Stimulated activated CD8-positive, alpha-beta memory T cell treated with anti-CD3 and anti-CD28 coated beads, Interleukin-7, amount 100 ng/mL, for 24 hours (primary cell): ENCODE data around the gene RGPD5.
"Not testable (repeated sequence)": the region's sequence is repeated elsewhere in the genome, so short reads cannot be mapped to it uniquely, and the experiment has no call there.

ENCODE experiments used
- DNase-seq: peaks from one replicate; pipeline ENCODE4 v3.0.0-alpha.2; 2020; ENCODE audit warnings: low read depth

Gene RGPD5

DNA sequence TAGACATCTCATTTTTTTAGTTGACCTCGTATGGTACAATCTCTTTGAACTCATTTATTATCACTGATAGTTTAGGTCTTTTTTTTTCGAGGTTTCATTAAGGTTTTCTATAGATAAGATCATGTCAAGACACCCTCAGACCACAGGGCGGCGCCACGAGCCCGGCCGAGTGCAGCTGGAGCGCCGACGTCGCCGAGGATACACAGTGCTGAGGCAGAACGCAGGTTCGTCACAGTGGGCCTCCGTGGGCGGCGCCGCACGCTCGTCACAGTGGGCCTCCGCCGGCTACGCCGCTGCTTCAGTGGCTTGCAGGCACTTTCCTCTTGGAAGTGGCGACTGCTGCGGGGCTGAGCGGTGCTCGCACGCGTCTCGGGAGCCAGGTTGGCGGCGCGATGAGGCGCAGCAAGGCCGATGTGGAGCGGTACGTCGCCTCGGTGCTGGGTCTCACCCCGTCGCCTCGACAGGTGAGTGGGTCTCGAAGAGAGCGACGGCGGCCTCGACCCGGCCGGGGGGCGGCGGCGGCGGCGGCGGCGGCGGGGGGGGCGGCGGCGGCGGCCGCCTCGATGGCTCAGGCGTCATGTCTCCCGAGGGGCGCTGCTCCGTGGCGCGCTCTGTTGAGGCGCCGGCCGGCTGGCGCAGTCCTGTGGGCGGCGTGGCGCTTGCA, at the start of gene RGPD5:
Gene RGPD5 (plus strand): TSS at position 232 of the 664 bp plus-strand sequence. CDS start 161 bp downstream, at position 393.
- not testable (repeated sequence) for DNase-seq

DNA sequence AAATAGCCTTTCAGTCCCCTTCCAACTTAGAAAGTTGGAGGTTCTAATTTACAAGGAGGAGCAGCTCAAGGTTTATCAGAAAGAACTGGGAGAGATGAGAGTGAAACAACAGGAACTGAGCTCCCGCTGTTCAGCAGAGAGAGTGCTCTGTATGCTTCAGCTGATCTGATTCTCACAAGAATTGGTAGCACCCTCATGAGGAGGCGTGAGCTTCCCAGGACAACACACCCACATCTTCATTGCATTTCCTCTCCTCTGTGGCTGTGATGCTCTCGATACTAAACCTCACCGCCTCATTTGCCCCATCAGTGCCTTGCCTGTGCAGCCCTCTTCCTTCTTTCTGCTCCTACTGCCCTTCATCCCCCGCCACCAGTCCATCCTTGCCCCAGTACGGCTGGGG, 42.5 kb upstream of the RGPD5 start:
- DNase-seq = not testable (repeated sequence)

DNA sequence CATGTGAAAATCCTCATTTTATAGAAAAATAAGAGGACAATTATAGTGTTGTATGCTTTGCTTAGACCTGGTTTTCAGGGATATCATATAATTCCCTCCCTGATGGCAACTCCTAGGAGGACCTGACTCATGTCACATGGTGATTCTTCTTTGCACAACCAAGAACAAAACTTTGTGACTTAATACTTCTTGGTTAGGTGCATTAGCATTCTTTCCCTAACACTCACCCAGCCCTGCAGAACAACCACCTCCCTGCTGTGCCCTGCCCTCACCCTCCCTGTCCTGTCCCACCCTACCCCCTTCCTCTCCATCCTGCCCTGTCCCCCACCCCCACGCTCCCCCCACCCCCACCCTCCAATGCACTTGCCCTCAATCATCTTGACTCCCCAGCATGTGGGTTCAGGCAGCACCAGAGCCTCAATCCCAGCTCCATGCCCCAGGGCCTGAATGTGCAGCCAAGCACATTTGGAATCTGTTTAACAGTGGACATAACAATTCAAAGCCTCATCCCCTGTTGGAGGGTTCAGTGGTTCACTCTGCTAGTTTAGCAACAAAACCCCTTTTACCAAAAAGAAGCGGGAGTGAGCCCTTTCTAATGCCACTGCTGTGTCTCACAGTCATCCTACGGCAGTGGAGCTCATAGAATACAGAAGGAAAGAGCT, 36.8 kb upstream of the RGPD5 start:
- DNase-seq = not testable (repeated sequence)

DNA sequence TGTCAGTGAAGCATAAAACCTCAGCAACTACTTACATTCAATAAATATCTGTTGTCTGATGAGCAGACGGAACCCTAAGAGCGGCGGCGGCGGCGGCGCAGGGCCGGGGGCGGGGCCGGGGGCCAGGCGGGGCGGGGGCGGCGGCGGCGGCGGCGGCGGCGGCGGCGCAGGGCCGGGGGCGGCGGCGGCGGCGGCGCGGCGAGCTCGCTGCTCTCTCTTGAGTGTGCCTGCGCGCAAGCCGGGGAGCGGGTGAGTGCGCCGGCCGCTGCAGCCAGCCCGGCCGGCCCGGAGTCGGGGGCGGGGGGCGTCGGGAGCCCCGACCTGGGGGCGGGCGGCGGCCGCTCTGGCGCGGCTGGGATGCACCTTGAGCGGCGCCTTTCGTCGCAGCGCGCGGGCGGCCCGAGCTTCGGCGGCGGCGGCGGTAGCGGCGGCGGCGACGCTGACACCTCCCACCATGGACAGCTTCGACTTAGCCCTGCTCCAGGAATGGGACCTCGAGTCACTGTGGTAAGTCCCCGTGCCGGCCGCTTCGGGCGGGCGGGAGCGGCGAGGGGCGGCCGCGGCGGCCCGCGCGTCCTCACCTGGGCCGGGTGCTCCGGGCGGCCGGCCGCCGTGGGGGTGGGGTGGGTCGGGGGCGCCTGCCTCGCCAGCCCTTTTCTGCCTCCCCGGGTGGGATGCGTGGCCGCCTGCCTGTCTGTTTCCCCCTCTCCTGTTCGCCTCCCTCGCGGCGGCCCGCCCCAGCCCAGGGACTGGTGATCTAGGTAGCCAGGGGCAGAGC, 33.7 kb upstream of the RGPD5 start:
- DNase-seq = not testable (repeated sequence)

DNA sequence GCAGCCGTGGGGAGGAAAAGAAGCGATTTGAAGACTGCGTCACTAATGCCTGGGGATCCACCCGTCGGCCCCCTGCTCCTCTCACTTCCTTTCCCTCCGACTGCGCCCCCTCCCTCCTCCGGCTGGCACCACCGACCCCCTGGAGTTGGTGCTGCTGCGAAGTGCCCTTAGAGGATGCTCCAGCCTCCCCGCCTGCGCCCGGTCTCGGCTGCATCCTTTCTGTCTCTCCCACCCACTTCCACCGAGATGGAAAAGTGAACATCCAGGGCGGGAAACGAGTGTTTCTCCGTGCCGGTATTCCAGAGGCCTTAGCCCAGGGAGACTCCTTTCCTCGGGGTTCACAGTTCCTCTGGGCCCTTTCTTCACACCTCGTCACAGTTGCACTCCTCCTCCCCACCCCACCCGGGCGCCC, 33.1 kb upstream of the RGPD5 start:
- not testable (repeated sequence) for DNase-seq

DNA sequence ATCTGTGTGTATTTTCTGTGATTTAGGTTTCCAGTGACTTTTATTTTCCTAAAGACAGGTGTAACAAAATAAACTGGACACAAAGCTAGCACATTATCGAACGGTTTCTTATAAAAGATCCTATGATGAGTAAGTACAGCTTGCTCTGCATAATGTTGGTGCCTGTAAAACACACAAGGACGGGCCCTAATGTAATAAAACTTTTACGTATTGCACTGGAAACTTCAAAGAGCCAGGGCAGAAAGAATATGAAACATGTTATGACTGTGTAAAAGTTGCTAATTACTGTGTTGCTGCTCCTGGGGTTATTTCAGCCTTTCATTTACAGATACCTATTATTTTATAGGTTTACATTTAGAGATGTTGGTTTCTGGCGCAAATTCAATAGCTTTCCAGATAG, 32.1 kb upstream of the RGPD5 start:
- DNase-seq = not testable (repeated sequence)

DNA sequence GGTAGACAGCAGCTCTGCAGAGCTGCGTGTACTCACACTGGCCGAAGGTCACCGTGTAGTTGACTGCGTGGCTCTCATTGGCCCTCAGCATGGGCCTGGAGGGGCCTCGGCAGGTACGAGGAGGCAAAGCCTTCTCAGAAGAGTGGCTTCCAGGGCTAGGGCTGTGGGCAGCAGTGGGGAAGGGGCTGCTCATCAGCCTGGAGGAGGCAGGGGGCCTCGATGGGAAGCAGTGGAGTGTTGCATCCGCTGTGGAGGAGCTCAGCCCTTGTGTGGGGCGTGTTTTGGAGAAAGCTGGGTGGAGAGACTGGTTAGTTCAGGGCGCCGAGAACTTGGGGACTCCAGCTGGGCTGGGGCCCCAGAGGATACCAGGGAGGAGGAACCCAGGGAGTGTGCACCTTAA, 28.0 kb upstream of the RGPD5 start:
- DNase-seq = not testable (repeated sequence)

DNA sequence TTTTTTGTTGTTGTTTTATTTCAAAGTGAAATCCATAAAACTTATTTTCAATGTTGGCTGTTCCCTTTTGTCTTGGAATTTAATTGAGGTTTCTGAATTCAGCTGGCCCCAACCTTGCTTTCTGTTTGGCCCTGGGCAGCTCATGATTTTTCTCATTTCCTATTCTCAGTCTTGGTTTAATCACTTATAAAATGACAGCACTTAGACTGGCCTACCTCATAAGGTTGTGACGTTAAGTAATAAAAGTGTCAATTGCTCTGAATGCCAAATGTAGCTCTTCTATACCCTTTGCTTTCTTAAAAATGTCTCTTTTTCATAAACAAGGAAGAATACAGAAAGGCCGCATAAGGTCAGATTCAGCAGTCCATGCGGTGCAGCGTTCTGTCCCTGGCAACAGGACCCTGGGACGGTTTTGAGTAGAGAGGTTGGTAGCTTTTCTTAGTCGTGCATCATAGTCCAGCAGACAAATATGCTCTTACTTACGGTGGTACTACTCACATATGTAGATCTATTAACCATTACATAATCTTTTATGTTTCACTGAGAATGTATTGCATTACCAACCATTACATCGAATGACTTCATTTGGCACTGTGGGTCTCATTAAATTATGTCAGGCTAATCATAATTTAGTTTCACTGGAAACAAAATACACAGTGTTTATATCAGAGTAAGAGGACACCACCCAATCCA, 27.1 kb upstream of the RGPD5 start:
- DNase-seq = not testable (repeated sequence)

DNA sequence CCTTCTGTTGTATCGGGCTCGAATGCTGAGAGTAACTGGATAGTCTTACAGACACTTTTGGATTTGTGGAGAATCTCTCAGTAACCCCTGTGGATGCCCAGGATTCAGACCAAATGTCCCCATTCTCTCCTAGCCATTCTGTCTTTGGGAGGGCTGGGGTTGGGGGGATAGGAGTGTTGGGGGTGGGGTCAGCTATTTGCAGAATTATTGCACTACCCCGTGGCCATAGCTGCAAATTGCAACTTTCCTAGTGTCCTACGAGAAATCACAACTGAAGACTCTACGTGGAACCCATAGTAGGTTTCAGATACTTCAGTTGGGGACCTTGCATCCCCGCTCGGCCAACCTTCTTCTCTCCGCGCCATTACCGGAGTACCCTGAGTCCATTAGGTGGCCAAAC, 25.2 kb upstream of the RGPD5 start:
- DNase-seq = not testable (repeated sequence)

DNA sequence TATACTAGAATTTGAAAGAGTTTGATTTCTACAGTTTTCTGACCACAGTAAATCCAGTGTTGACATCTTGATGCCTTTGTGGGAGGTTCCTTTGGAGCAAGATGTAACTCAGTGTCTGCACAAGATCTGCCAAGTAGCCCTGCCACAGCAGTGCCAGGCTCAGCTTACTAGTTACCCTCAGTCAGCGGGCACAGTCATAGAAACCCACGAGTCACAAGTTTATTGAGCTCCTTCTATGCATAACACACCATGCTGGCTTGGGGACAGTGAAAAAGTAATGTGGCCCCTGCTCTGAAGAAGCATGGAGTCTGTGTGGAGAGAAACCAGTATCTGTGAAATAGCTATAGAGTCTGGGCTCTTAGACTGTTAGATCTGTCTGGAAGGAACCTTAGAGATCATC, 15.0 kb upstream of the RGPD5 start:
- DNase-seq = not testable (repeated sequence)

DNA sequence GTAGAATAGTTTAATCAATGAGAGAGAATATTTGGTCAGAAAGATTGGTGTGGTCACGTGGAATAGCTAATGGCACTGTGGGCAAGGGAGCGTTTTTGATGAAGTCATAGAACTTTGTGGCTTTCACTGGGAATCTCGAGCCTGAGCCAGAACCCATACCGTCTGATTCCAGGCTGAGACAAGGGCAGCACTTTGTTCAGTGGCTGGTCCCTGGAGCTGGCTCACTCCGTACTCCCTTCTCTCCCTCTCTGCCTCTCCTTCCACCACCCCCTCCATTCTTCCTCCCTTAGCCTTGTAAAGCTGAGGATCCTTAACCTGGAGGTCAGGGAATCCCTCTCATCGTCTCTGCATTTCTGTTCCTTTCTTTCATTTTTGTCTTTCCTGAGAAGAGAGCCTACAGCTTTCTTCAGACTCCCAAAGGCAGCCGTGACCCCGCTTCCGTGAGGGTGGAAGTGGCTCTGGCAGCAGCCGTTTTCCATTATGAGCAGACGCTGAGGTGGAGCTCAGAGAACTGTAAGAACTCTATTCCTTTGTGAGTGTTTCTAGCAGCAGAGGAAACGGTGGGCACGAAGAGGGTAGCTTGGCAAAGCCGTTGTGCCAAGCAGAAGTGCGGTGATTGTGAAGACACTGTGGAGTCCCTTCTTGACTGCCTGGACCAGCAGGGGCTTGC, 12.8 kb upstream of the RGPD5 start:
- not testable (repeated sequence) for DNase-seq

DNA sequence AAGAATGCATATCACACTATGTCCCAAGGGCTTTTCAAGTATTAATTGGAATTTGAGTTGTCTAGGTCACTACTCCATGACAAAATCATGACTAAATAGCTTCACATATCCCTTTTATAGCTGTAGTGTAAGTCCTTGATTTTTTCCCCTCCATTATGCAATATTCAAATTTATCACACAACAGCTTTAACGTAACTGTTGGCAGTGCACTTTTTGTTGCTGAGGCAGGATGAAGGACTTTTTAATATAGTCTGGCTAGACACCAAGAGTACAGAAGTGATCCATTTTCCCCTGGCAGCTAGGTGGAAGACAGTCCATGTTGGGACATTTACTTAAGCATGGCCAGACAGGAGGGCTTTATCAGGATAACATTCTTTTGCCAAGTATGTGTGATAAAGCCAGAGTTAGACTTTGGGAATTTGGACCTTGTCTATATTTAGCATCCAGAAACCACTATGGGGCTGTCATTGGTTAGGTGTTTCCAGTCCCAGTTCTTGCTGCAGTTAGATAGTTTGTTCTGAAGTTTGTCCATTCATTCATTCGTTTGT, 11.6 kb upstream of the RGPD5 start:
- not testable (repeated sequence) for DNase-seq

DNA sequence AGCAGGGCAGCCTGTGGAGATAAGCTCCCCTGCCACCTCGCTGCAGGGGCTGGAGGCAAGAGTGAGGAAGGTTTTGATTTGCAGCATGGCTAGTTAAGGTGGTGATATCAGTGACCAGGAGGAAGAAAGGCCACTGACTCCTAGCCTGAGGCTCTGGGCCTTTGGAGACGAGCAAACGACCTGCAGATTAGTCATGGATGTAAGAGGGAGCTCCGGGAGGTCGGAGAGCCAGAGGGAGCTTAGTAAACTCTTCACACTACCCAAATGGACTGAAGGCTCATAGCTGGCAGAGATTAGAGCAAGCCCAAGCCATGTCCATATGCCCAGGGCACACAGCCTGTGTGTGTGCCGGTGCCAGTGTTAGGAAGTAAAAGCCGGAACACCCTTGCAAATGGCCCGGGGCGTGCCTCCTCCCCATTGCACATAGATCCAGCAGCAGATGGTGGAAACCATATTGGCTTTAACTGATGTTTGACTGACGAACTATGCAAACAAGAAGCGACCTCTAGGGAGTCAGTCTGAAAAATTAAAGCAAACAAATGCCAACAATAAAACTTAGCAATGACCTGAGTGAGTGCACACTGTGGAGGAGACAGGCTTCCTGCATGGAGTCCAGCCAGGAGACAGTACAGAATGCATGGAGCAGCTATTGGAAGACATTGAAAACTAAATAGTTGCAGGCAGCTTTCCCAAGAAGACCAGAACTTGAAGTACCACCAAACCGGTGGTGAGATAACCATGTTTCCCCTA, 2.4 kb upstream of the RGPD5 start:
- DNase-seq = not testable (repeated sequence)

DNA sequence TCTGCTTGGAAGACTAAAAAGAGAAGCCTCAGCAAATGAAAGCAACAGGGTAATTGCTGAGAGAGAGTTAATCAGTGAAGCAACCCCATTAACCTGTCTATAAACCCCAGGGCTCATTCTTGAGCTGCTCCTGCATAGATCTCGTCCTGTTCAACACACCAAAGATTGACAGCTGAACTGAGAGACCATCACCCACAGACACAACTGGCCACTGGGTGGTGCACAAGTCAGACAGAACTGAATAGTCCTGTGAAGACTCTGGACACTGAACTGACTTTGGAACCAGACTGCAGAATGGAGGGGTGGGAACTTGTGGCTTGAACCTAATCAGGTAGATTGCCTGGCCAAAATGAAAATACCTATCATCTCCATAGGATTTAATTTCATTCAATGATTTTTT, 1.4 kb upstream of the RGPD5 start:
- DNase-seq = not testable (repeated sequence)

DNA sequence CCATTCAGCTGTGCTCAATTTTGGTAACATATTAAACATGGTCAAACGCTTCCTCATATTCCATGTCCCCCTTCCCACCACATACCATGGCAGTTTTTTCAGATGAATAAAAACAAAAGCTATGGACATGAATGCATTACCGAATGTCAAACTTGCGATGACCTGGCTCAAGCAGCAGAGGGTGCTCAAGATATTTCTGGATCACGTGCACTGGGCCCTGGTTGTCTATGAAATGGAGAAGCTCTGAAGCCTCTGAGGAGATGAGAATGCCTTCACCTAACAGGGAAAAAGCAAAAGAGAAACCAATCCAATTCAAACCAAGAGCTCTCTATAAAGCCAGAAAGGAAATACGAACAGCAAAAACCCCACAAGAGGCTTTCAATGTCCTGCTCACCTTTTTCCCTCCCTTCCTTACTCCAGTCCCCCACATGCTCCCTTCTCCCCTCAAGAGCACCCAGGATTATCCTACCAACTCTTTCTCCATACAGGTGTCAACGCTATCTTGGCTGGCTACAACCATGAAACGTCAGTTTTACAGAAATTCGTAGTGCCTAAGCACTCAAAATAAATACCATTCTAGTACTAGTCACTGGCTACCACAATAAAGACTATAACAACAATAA, 77.1 kb downstream of the RGPD5 start:
- not testable (repeated sequence) for DNase-seq

DNA sequence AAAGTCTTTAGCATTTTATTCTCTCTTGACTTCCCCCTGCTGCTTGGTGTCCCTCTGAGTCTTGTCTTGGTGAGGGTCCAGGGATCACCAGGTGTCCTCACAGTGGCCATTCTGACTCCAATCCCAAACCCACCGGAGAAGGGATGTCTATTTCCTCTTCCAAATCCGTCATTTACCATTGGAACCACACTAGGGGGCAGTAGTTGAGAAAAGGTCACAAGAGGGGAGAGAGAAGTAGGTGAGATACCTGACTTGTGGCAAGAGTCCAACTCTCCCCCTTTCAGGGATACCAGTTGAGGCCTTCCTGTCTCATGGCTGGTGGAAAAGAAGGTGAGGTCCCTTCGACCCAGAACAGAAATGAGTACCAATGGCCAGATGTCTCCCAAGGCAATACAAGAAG, 82.5 kb downstream of the RGPD5 start:
- DNase-seq = not testable (repeated sequence)

DNA sequence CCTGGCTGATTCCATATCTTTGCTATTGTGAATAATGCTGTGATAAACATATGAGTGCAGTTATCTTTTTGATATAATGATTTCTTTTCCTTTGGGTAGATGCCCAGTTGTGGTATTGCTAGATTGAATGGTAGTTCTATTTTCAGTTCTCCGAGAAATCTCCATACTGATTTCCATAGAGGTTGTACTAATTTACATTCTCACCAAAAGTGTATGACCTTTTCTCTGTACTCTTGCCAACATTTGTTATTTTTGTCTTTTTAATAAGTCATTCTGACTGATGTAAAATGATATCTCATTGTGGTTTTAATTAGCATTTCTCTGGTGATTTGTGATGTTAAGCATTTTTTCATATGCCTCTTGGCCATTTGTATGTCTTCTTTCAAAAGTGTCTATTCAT, 88.0 kb downstream of the RGPD5 start:
- DNase-seq = not testable (repeated sequence)

DNA sequence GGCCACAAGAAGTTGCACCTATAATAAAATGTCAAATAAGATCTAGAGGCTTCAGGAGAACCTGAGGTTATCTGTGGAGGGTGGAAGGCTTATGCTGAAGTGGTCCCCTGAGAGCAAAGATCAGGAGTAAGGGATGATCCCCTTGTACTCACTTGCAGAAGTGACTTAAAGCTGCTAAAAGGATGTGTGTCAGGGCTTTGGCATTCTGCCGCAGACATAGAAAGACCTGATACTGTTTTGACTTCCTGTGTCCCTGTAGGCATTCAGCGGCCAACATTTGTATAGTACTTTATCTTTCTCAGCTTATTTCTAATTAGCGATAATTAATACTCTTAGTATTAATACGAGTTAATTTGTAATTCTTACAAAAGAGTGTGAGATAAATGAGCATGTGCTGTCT, 94.3 kb downstream of the RGPD5 start:
- not testable (repeated sequence) for DNase-seq

DNA sequence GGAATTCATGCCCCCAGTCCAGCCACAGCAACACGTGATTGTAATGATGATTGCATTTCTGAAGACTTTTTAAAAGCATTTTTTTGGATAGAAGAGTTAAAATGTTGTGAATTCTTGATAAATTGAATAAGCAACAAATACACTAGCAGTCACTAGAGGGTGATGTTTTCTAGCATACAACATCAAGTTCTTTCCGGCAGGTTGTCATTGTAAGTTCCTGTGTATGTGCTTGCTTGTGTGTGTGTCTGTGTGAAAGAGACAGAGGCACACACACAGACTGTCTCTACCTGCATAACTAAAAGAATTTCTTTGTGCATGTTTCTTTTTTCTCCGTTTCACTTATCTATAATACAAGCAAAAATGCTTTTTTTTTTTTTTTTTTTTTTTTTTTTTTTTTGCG, 95.8 kb downstream of the RGPD5 start:
- not testable (repeated sequence) for DNase-seq

DNA sequence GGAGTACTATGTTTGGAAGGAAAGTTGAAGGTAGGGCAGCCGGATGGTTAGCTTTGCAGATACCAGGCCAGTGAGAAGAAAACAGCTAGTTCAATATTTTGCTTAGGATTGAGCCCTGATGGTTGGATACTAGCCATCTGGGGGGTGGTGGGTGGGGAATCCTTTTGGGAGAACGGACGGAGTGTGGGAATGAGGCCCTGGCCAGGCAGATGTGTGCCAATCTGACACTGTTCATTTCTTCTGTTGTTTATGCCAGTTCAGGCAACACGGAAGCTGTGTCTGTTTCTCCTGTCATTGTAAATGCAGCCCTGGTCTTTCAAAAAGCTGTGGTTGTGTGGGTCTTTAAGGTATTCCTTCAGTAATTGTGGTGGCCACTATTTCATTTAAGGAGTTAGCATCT, 96.9 kb downstream of the RGPD5 start:
- not testable (repeated sequence) for DNase-seq
